ENCODE data around the gene MRFAP1L1. TPM values are rescaled to one million over a fixed set of nuclear protein-coding genes. Genes with fewer than 3 reads are reported as not detected.
"Not testable (repeated sequence)": the region's sequence is repeated elsewhere in the genome, so short reads cannot be mapped to it uniquely, and the experiment has no call there.

Gene MRFAP1L1
- total RNA-seq, 1 donor from 2014 or later = 70.2 TPM

GRCh38 chr4:6734165-6734786 lies 24.6 kb upstream of the MRFAP1L1 start:
- intact Hi-C loops (cut with micrococcal nuclease) = no loop called here

DNA sequence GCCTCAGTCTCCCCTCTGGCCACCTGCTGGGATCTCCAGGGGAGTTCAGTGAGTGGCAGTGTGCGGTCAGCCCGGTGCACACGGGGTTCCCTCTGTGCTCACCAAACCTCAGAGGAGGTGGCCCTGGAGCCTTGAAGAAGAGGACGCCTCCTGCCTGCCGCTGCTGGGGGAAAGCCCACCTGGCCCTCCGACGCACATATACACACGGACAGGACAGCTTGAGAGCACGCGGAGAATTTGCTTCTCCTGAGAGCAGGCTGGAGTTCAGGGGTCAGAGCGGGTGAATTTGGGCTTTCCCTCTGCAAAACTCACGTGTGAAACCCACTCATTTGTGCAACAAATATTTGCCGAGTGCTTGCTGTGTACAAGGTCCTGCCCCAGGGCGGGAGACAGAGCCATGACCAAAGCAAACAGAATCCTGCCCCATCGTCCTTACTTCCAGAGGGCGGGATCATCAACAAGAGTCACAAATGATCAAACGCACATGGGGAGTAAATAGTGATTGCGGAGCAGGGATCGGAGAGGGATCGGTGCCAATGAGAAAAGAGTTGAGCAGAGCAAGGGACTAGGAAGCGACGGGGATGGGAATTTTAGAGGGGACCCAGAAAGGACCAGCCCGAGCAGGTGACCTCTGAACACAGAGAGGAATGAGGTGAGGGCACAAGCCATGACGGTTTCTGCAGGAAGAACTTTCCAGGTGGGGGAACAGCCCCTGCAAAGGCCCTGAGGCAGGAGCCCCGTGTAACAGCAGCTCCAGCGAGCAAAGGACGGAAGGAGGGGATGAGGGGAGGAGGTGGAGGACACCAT lies 23.9 kb upstream of the MRFAP1L1 start:
- intact Hi-C loops (cut with micrococcal nuclease) = no loop called here

DNA sequence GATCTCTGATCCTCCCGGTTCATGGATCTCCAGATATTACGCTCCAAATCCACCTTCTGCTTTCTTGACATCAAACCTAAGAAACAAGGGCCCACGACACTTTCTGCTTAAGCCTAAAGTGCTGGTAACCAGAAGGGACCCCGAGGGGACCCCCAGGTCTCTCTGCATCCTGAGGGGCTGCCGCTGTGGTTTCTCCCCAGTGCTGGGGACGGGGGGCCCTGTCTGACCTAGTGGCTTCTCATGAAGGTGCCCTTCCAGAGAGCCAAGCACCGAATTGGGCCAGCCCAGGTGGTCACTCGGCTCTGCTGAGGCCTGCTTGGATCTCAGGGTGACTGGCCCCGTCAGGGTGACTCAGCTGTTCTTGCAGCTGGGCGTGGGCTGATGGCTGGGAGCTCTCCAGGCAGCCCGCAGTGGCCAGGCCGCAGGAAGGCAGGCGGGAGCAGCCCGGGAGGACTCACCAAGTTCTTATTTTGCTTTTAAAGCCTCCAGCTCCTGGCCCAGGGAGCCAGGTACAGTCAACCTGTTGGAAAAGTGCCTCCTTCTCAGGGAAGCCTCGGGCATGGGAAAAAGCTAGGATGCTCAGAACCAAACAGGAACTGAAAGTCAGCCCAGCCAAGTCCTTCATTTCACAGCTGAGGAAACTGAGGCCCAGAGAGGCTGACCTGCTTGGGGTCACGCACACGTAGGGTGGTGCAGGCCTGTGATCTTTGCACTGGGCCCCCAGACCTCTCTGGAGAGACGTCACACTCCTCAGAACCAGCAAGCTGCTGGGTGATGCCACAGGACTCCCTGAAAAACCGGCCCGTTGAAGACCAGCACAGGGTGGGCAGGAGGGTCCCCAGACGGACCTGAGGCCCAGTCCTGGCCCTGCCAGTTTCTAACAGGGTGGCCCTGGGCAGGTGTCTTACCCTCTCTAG lies 23.0 kb upstream of the MRFAP1L1 start:
- intact Hi-C loops (cut with micrococcal nuclease) = no loop called here

DNA sequence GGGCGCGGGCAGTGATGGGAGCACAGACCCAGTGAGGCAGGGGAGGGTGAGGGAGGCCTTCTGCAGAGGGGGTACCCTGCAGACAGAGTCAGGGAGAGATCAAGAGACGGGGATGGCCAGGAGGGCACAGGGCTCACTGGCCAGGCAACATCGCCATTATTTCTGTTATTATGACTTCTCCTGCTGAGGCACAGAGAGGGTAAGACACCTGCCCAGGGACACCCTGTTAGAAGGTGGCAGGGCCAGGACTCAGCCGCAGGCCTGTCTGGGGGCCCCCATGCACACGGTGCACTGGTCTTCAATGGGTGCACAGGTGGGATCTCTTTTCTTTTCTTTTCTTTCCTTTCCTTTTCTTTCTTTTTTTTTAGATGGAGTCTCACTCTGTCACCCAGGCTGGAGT lies 22.1 kb upstream of the MRFAP1L1 start:
- intact Hi-C loops (cut with micrococcal nuclease) = no loop called here

DNA sequence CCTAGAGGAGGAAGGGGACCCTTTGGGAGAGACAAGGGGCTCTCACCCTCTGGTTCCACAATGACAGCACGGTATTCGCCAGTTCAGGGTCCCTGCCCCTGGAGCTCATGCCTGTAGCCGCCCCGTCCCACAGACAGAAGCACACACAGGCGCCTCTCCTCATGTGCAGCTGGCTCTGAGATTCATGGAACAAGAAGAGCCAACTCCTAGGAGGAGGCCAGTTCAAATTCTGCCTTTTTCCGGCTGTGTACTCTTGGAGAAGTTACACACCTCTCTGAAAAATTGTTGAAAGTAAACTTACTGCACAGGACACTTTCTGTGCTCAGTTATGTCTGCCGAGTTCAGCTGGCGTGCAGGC lies 21.6 kb upstream of the MRFAP1L1 start:
- intact Hi-C loops (cut with micrococcal nuclease) = no loop called here

- intact Hi-C loops (cut with micrococcal nuclease) = no loop called here
These were observed 21.1 kb upstream of the MRFAP1L1 start for GRCh38 chr4:6730603-6731317.

- intact Hi-C loops (cut with micrococcal nuclease) = no loop called here
These were observed 18.8 kb upstream of the MRFAP1L1 start for GRCh38 chr4:6728320-6729029.

DNA sequence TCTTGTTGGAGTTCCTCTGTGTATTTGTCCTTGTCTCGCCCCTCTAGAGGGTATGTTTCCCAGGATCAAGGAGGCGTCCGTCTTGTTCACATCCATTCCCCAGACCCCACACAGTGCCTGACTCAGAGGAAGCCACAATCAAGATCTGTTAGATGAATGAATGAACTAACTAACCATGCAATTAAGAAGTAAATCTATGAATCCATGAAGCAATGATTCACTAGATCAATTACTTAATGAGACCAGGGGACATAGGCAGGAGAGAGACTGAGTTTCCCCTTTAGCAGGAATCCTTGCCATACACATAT lies 18.2 kb upstream of the MRFAP1L1 start:
- intact Hi-C loops (cut with micrococcal nuclease) = no loop called here

- intact Hi-C loops (cut with micrococcal nuclease) = no loop called here
These were observed 17.6 kb upstream of the MRFAP1L1 start for GRCh38 chr4:6727081-6727942.

- intact Hi-C loops (cut with micrococcal nuclease) = not testable (repeated sequence)
These were observed 15.8 kb upstream of the MRFAP1L1 start for GRCh38 chr4:6725427-6725961.

GRCh38 chr4:6724421-6725111 lies 14.9 kb upstream of the MRFAP1L1 start:
- intact Hi-C loops (cut with micrococcal nuclease) = no loop called here

DNA sequence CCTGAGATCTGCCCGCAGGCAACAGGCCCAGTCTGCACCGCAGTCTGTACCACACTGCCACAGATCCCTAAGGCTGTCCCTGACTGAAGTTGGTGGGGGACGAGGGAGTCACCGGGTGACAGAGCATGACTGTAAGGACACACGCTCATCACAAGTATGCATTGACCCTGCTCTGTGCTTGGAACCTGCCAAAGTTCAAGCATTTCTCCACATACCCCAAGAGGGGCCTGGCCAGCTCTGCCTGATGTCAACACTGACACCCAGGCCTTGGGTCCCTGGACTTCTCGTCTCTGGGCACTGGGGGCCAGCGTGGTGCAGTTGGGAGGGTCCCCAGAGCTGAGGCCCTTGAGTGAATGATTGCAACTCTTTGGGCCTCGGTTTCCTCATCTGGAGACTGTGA lies 14.2 kb upstream of the MRFAP1L1 start:
- intact Hi-C loops (cut with micrococcal nuclease) = no loop called here

- intact Hi-C loops (cut with micrococcal nuclease) = no loop called here
These were observed 13.2 kb upstream of the MRFAP1L1 start for GRCh38 chr4:6722891-6723290.

GRCh38 chr4:6721121-6721520 lies 11.5 kb upstream of the MRFAP1L1 start:
- intact Hi-C loops (cut with micrococcal nuclease) = no loop called here

GRCh38 chr4:6720202-6720699 lies 10.6 kb upstream of the MRFAP1L1 start:
- intact Hi-C loops (cut with micrococcal nuclease) = loop anchor here (1.0 kb wide), 2 partner anchors 154 to 350 kb away; no protein-coding TSS in a partner anchor

GRCh38 chr4:6719611-6720179 lies 10.0 kb upstream of the MRFAP1L1 start:
- intact Hi-C loops (cut with micrococcal nuclease) = loop anchor here (1.0 to 10.0 kb wide), 3 partner anchors 155 to 385 kb away; no protein-coding TSS in a partner anchor

DNA sequence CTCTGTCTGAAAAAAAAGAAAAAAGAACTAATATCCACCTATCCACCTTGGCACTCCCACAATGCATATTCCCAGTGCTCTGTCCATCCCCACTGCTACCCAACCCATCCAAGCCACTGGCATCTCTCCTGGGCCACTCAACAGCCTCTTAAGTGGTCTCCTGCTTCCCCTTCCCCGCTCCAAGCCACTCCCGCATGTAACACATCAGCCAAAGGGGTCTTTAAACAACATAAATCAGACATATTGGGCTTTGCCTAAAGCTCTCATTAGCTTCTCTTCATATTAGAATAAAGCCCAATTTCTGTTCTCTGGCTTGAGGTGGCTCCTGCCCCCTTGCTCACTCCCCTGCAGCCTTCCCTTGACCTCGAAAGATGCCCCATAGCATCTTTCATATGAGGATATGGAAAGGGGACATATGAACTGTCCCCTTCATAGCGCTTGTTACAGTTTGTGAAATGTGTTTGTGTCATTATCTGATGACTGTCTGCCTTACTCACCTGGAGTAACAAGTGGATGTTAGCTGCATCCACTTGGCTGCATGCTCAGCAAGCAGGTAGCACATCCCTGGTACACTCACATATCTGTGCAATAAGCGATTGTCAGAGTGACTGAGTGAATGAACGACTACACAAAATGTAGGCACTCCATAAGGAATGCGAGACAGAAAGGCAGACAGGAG lies 9.4 kb upstream of the MRFAP1L1 start:
- intact Hi-C loops (cut with micrococcal nuclease) = loop anchor here (10.0 kb wide), 1 partner anchor 386 kb away; no protein-coding TSS in a partner anchor

Measured in T-helper 2 cell treated with Interferon-gamma antibody and Interleukin-4, amounts not matched to agents 100 ng/mL and 5 ng/mL, for 36 hours (primary cell).